Liver (tissue), 9 donors: ENCODE measurements around the gene CA5A. TPM values are rescaled to one million over a fixed set of nuclear protein-coding genes. Genes with fewer than 3 reads are reported as not detected.

ENCODE experiments used
- DNase-seq: peaks from one replicate; pipeline ENCODE4 v3.0.0-alpha.2; 2017; ENCODE audit warnings: low spot score
- H3K27ac ChIP-seq, 2 donors: one replicate each; pipeline ENCODE4 v1.7.0; 2013; ENCODE audit warnings: inconsistent platforms in 2 of 2, low read length in 2 of 2, control low read depth in 1 of 2, low read depth in 1 of 2, mild to moderate bottlenecking in 1 of 2
- H3K27me3 ChIP-seq, 4 donors: one replicate each; pipeline versions ENCODE4 v1.6.1 to v1.7.0; 2013; ENCODE audit warnings: low read length in 3 of 4, inconsistent platforms in 1 of 4, mild to moderate bottlenecking in 1 of 4, moderate library complexity in 1 of 4; ENCODE audit not compliant: control insufficient read depth in 4 of 4, insufficient read depth in 4 of 4
- H3K36me3 ChIP-seq, 4 donors: one replicate each; pipeline versions ENCODE4 v1.6.1 to v1.7.0; 2013; ENCODE audit warnings: low read length in 3 of 4, mild to moderate bottlenecking in 3 of 4, low read depth in 1 of 4, moderate library complexity in 1 of 4; ENCODE audit not compliant: control insufficient read depth in 4 of 4, insufficient read depth in 3 of 4
- H3K4me1 ChIP-seq, 4 donors: one replicate each; pipeline versions ENCODE4 v1.6.1 to v1.7.0; 2013; ENCODE audit warnings: low read length in 3 of 4, mild to moderate bottlenecking in 3 of 4, moderate library complexity in 1 of 4; ENCODE audit not compliant: control insufficient read depth in 4 of 4, insufficient read depth in 4 of 4
- H3K4me3 ChIP-seq, 3 donors: one replicate each; pipeline versions ENCODE4 v1.6.1 to v1.7.0; 2013; ENCODE audit warnings: low read length in 3 of 3, control low read depth in 1 of 3, low read depth in 1 of 3, mild to moderate bottlenecking in 1 of 3
- H3K9ac ChIP-seq, 2 donors: one replicate each; pipeline ENCODE4 v1.7.0; 2013; ENCODE audit warnings: low read length in 2 of 2, mild to moderate bottlenecking in 2 of 2, moderate library complexity in 2 of 2, control low read depth in 1 of 2, low read depth in 1 of 2
- H3K9me3 ChIP-seq, 4 donors: one replicate each; pipeline versions ENCODE4 v1.6.1 to v1.7.0; 2013; ENCODE audit warnings: low read length in 3 of 4; ENCODE audit not compliant: control insufficient read depth in 4 of 4
- EGR1 ChIP-seq, 2 donors: IDR thresholded peaks; 2 replicates each; pipeline ENCODE4 v1.6.1; 2016 to 2018; ENCODE audit warnings: antibody characterized with exemption in 2 of 2, low read depth in 2 of 2
- FOXA1 ChIP-seq: IDR thresholded peaks from 2 replicates; pipeline ENCODE4 v1.6.1; 2016; ENCODE audit warnings: antibody characterized with exemption
- FOXA2 ChIP-seq: IDR thresholded peaks from 2 replicates; pipeline ENCODE4 v1.6.1; 2016; ENCODE audit warnings: antibody characterized with exemption
- GABPA ChIP-seq, 2 donors: IDR thresholded peaks in 1 of 2; conservative IDR thresholded peaks in 1 of 2; 2 replicates each; pipeline ENCODE4 v1.6.1; 2016; ENCODE audit warnings: antibody characterized with exemption in 2 of 2, mild to moderate bottlenecking in 1 of 2, moderate library complexity in 1 of 2
- HNF4A ChIP-seq, 2 donors: conservative IDR thresholded peaks; 2 replicates each; pipeline ENCODE4 v1.6.1; 2016; ENCODE audit warnings: antibody characterized with exemption in 2 of 2, mild to moderate bottlenecking in 2 of 2
- HNF4G ChIP-seq: IDR thresholded peaks from 2 replicates; pipeline ENCODE4 v1.6.1; 2016; ENCODE audit warnings: antibody characterized with exemption
- JUND ChIP-seq, 2 donors: IDR thresholded peaks; 2 replicates each; pipeline ENCODE4 v1.6.1; 2016; ENCODE audit warnings: antibody characterized with exemption in 2 of 2
- MAX ChIP-seq: IDR thresholded peaks from 2 replicates; pipeline ENCODE4 v1.6.1; 2016; ENCODE audit warnings: antibody characterized with exemption
- NR2F2 ChIP-seq: IDR thresholded peaks from 2 replicates; pipeline ENCODE4 v1.6.1; 2016; ENCODE audit warnings: antibody characterized with exemption
- RAD21 ChIP-seq, 2 donors: IDR thresholded peaks; 2 replicates each; pipeline ENCODE4 v1.6.1; 2016; ENCODE audit warnings: antibody characterized with exemption in 2 of 2, mild to moderate bottlenecking in 2 of 2
- REST ChIP-seq: IDR thresholded peaks from 2 replicates; pipeline ENCODE4 v1.6.1; 2016; ENCODE audit warnings: antibody characterized with exemption, mild to moderate bottlenecking
- RXRA ChIP-seq, 2 donors: IDR thresholded peaks; 2 replicates each; pipeline ENCODE4 v1.6.1; 2017 to 2018; ENCODE audit warnings: antibody characterized with exemption in 2 of 2, mild to moderate bottlenecking in 1 of 2
- SP1 ChIP-seq: IDR thresholded peaks from 2 replicates; pipeline ENCODE4 v1.6.1; 2018; ENCODE audit warnings: antibody characterized with exemption, mild to moderate bottlenecking
- TAF1 ChIP-seq: conservative IDR thresholded peaks from 2 replicates; pipeline ENCODE4 v1.6.1; 2016; ENCODE audit warnings: antibody characterized with exemption, mild to moderate bottlenecking
- YY1 ChIP-seq: IDR thresholded peaks from 2 replicates; pipeline ENCODE4 v1.6.1; 2016; ENCODE audit warnings: antibody characterized with exemption, mild to moderate bottlenecking
- WGBS: extraction: QIAGEN DNeasy Blood & Tissue Kit; methylation state at CpG from one replicate; pipeline ENCODE4 v1.1.7; 2013; 5-methylcytosine and 5-hydroxymethylcytosine counted together
- polyA plus RNA-seq, 2 donors: library from polyadenylated mRNA; stranded (reverse) in 1 of 2; unstranded in 1 of 2; fragments of 200-250 nt in 1 of 2; fragments of >200 nt in 1 of 2; fragmentation: Nextera tagmentation in 1 of 2; extraction: Ambion mirVana in 1 of 2; gene quantifications; one replicate each; pipeline versions ENCODE4 v1.2.1 to v1.2.3, GENCODE V29; 2013 to 2015
- total RNA-seq, 2 donors: library from RNA; depleted of rRNA; stranded (reverse); fragments of >200 nt; gene quantifications; one replicate each; pipeline ENCODE4 v1.2.3, GENCODE V29; 2014
- TF ChIP-seq, protein P1 (sequence below): IDR thresholded peaks from 2 replicates; pipeline ENCODE4 v1.6.1; 2016; ENCODE audit warnings: antibody characterized with exemption
- TF ChIP-seq, protein P2 (sequence below): IDR thresholded peaks from 2 replicates; pipeline ENCODE4 v1.6.1; 2016; ENCODE audit warnings: antibody characterized with exemption
- donor health status: healthy.
- donor health status: healthy.
- donor health status: healthy.
- donor health status: healthy.
- donor health status: healthy.

CA5A gene
- total and polyA plus RNA-seq, 4 donors, result 12.3 to 66.8 (median 33.6) TPM

GRCh38 chr16:87978127-87978526 is 41.8 kb upstream of the CA5A start:
- H3K9me3 ChIP-seq, result no peaks in the 10 kb centered on the region
- WGBS, result 76% methylated on average over 5 of the region's 5 CpGs

GRCh38 chr16:87976665-87977064 is 40.3 kb upstream of the CA5A start:
- H3K9ac ChIP-seq, result no peak overlapping the region
- TF ChIP-seq NR2F2 (no peak), JUND (IDR thresholded peaks at IDR 0.05) (no peak), TAF1 (no peak), RXRA (IDR thresholded peaks at IDR 0.05) (no peak), HNF4A (conservative IDR thresholded peaks at IDR 0.05) (no peak), SP1 (no peak), FOXA1 (no peak), RAD21 (IDR thresholded peaks at IDR 0.05) (no peak), HNF4G (no peak), EGR1 (IDR thresholded peaks at IDR 0.05; ENCODE audit: low read depth in 2 of 2) (no peak), MAX (no peak)

More at GRCh38 chr16:87978127-87978526, 41.8 kb upstream of the CA5A start:
- no peak overlapping the region for H3K9ac ChIP-seq
- H3K36me3 ChIP-seq, result peaks cover 0 to 6% (median 2%) of the 10 kb centered on the region in 4 donors
- H3K4me3 ChIP-seq, result no peak overlapping the region
- no peak for TF ChIP-seq RAD21 (IDR thresholded peaks at IDR 0.05)
- no peak for TF ChIP-seq FOXA1
- TF ChIP-seq EGR1 (IDR thresholded peaks at IDR 0.05; ENCODE audit: low read depth in 2 of 2), result no peak
- TF ChIP-seq, protein P1, sequence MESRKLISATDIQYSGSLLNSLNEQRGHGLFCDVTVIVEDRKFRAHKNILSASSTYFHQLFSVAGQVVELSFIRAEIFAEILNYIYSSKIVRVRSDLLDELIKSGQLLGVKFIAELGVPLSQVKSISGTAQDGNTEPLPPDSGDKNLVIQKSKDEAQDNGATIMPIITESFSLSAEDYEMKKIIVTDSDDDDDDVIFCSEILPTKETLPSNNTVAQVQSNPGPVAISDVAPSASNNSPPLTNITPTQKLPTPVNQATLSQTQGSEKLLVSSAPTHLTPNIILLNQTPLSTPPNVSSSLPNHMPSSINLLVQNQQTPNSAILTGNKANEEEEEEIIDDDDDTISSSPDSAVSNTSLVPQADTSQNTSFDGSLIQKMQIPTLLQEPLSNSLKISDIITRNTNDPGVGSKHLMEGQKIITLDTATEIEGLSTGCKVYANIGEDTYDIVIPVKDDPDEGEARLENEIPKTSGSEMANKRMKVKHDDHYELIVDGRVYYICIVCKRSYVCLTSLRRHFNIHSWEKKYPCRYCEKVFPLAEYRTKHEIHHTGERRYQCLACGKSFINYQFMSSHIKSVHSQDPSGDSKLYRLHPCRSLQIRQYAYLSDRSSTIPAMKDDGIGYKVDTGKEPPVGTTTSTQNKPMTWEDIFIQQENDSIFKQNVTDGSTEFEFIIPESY, result no peak
- TF ChIP-seq, protein P2, sequence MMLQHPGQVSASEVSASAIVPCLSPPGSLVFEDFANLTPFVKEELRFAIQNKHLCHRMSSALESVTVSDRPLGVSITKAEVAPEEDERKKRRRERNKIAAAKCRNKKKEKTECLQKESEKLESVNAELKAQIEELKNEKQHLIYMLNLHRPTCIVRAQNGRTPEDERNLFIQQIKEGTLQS, result no peak
- no peak for TF ChIP-seq REST
- TF ChIP-seq SP1, result no peak
- no peak for TF ChIP-seq YY1
- TF ChIP-seq HNF4A (conservative IDR thresholded peaks at IDR 0.05), result no peak
- no peak for TF ChIP-seq TAF1
- TF ChIP-seq RXRA (IDR thresholded peaks at IDR 0.05), result no peak
- no peak for TF ChIP-seq JUND (IDR thresholded peaks at IDR 0.05)
- no peak for TF ChIP-seq FOXA2
- no peak for TF ChIP-seq MAX
- TF ChIP-seq GABPA (IDR thresholded peaks at IDR 0.05 in 1 of 2, conservative IDR thresholded peaks at IDR 0.05 in 1 of 2), result no peak
- TF ChIP-seq HNF4G, result no peak
- no peak for TF ChIP-seq NR2F2
- DNase-seq, result no peak
- H3K4me1 ChIP-seq, result peaks cover 2 to 25% (median 14%) of the 10 kb centered on the region in 4 donors
- no peak overlapping the region for H3K27ac ChIP-seq
- H3K27me3 ChIP-seq, result no peaks in the 10 kb centered on the region

More at GRCh38 chr16:87976665-87977064, 40.3 kb upstream of the CA5A start:
- Histone ChIP-seq H3K27ac (no peak overlapping the region), H3K4me3 (no peak overlapping the region), H3K27me3 (no peaks in the 10 kb centered on the region), H3K36me3 (peaks cover 0 to 5% (median 2%) of the 10 kb centered on the region in 4 donors), H3K9me3 (peaks cover 0 to 3% (median 1%) of the 10 kb centered on the region in 4 donors), H3K4me1 (peaks cover 0 to 16% (median 7%) of the 10 kb centered on the region in 4 donors)
- WGBS, result 94% methylated on average over 3 of the region's 3 CpGs
- DNase-seq, result no peak
